GM18499 (cell line): Measurements from ENCODE around the gene DOCK1.

ENCODE experiments used
- ATAC-seq: cut with Tn5 transposase; IDR thresholded peaks from one replicate; pipeline ENCODE4 v1.9.1; 2021; ENCODE audit warnings: moderate number of reproducible peaks; ENCODE audit not compliant: insufficient read depth, unreplicated experiment

Gene DOCK1

DNA sequence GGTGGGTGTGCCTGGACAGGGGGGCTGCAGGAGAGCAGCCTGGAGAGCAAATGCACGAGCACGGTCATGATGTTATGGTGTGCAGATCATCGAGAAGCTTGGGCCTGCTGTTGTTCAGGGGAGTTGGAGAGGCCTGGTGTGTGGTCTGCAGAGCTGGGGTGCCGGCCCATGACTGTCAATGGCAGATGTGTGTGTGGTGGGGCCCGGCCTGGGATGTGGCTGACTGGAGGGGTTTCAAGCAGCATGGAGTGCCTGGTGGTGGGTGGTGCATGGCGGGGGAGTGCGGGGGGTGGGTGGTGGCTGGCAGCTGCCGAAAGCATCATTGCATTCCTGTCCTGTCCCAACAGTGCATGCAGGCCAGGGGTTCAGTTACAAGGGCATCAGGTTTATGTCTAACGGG is 122.6 kb downstream of the DOCK1 start:
- ATAC-seq = no peak

DNA sequence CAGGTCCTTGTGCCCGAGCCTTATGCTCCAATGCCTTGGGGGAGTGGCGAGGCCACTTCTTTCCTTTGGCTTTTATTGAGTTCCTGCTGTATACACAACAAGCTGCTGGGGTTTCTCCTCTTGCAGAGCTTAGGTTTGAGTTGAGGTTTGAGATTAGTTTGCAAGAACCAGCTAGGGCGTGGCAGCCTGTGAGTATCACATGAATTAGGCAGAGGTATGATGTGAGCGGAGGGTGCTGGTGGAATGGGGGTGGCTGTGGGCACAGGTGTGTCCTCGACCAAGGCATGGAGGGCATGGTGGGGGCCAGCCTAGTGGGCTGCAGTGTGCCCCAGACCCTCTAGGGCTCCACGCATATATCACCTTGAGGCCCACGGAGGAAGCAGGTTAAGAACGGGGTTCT is 123.3 kb downstream of the DOCK1 start:
- ATAC-seq = no peak

DNA sequence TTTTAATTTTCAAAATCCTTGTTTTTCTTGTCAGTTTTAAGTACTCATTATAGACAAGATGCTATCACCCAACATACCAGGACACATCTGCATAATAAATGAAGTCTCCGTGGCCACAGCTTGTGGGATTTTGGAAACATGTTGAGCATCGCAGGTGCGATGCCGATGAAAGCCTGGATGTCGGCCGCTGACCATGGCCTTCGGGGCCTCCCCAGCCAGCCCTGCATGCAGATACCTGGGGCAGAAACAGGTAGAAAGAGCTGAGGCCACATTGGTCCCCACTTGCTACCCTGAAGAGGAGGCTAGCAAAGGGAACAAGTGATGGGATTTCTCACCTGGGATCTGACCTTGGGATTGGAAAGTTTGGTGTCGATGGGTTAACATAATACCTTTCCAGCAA is 123.8 kb downstream of the DOCK1 start:
- no peak for ATAC-seq

DNA sequence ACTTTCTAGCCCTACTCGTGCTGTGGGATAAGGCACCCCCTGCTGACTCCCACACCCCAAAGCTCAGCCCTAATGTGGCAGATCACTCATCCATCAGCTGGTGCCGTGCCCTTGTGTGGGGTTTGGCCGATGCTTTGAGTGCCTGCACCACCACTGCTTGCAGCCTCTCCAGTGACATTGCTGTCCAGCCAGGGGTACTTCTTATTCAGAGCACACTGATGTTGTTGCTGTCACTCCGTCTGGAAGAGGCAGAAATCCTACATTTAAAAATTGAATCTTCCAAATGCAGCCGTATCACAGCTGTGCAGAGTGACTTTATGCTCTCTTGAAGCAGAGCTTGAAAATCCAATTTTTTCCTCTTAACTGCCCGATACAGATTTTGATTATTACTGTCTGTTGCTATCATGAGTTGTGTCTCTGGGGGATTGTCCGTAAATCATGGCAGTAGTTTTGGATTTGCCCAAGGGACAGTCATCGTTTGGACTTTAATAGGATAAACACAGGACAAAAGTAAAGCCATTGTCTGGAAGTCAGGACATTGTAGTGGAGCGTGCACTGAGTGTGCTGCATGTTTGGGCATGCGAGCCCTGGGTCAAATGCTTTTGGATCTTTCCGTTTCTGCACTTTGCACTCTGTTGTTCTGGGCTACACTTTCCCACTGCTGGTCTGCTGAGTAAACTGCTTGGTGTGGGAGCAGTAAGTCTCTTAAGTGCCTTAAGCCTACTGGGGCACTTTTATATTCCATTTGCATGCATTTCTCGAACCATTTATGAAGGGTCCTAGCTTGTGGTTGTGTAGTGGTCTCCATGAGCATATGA is 128.2 kb downstream of the DOCK1 start:
- no peak for ATAC-seq

DNA sequence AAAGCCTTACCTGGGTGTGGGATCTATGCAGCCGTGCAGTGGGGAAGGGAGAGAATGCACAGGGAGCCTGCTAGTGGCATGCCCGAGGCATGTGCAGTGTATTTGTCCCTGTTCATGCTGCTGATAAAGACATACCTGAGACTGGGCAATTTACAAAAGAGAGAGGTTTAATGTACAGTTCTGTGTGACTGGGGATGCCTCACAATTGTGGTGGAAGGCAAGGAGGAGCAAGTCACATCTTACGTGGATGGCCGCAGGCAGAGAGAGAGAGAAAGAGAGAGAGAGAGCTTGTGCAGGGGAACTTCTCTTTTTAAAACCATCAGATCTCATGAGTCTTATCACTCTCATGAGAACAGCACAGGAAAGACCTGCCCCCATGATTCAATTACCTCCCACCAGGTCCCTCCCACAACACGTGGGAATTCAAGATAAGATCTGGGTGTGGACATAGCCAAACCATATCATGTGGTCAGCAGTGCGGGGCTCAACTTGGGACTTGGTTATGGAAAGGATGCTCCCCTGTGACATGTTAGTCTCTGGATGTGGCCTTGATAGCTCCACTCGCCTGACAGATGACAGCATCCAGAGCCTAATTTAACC is 128.9 kb downstream of the DOCK1 start:
- no peak for ATAC-seq

DNA sequence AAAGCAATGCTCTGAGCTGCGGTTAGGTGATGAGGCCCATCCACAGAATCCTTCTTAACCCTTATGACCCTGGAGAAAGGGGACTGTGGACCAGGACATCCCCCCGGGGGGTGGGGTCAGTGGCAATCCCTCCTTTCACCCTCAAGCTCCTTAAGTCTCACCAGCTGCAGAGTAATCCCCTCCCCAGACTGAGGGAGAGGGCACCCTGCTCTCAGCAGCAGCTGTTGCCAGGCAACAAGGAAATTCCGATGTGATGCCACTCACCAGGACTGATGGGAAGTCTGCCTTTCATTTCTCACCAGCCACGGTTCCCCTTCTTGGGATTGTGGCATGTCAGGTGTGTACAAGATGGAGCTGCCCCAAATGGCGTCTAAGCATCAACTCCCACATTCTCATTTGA is 129.6 kb downstream of the DOCK1 start:
- no peak for ATAC-seq

DNA sequence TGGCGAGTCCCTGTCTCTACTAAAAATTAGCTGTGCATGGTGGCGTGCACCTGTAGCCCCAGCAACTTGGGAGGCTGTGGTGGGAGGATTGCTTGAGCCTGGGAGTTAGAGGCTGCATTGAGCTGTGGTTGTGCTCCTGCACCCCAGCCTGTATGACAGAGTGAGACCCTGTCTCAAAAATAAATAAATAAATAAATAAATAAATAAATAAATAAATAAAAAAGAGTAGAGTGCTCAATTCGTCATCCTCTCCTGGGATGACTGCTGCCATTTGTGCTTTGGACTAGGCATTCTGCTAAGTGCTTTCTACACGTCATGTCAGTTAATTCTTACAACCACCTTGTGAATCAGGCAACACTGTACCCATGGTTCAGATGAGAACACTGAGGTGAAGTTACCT is 130.6 kb downstream of the DOCK1 start:
- ATAC-seq = no peak

DNA sequence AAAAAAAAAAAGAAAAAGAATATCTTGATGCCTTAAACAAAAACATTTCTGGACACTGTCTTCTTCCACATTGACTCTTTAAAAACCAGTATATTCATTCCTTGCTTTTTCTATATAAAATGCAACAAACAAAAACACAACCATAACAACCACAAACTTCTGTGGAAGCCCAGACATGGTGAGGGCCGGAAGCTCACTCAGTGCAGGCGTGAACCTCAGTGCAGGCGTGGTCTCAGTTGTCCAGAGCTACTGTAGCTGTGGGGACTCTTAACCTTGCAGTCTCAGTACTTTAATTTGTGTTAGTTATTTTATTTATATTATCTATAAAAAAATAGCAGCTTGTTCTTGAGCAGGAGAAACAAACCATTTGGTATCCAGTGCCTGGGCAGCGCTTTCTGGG is 131.8 kb downstream of the DOCK1 start:
- ATAC-seq = no peak

DNA sequence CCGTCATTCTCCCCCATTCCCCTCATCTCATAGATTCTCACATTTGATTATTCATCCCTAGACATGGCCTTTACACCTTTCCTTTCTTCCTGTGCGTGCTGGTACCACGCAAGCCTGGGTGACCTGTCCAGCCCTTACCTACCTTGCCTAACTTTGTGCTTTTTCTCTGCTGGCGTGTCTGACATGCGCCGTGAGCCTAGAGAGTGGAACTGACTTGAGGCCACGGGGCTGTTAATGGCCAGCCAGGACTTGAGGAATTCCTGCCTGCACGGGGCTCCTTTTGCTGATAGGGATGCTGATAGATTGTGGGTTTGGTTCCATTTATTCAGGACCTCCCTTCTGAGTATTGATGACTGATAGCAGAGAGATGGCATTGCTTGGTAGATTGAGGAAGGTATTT is 134.2 kb downstream of the DOCK1 start:
- ATAC-seq = no peak

DNA sequence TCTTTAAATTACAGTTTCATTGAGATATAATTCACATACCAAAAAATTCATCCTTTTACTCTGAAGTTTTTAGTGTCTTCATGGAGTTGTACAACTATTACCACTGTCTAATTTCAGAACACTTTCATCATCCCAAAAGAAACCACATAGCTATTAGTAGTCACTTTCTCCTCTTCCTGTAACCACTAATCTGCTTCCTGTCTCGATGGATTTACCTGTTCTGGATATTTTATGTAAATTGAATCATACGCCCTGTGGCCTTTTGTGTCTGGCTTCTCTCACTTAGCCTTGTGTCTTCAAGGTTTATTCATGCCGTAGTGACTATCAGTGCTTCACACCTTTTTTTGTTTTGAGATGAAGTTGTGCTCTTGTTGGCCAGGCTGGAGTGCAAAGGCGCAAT is 135.5 kb downstream of the DOCK1 start:
- ATAC-seq = no peak

DNA sequence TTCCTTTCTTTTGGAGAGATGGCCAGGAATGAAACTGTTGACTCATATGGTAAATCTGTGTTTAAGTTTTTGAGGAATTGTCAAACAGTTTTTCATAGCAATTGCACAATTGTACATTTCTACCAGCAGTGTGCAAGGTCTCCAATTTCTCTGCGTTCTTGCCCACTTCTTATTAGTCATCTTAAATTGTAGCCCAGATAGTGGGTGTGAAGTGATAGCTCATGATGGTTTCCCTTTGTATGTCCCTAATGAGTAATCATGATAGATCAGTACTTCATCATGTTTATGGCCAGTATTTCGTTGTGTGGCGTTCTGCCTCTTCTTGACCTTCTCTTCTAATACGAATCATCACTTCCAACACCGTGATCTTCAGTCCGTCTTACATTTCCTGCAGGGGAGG is 136.3 kb downstream of the DOCK1 start:
- no peak for ATAC-seq

DNA sequence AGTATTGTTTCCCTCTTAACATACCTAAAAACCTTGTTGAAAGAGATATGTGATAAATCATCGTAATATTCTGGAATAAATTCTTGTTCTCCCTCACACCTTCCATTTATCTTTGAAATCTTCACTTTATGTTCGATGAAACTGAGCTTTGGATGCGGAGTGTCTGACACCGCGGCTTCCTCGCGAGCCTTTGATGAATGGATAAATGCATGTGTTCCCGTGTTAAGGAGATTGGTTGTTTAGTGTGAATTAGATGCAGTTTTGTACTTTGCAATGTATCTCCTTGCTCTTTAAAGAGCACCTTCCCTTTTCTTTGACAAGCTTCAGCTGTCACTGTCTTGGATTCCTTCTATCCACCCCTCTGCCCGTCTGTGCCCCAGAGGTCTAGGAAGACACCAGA is 138.1 kb downstream of the DOCK1 start:
- no peak for ATAC-seq

DNA sequence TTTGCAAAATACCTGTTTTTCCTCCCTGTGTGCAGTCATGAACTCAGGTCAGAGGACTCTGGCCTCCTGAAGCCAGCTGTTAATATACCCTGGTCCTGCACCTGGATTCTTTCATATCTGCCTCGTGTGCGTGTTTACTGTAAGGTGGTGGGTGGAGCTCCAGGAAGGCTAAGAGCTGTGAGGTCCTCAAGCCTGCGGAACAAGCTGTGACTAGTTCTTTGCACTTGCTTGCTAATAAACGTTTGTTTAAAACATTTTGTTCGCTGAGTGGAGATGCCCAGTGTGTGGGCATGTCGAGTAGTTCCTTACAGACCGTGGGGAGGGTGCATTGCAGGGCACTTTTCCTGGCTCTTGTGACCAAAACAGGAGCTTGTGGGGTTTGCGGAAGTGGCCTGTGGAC is 139.0 kb downstream of the DOCK1 start:
- no peak for ATAC-seq

DNA sequence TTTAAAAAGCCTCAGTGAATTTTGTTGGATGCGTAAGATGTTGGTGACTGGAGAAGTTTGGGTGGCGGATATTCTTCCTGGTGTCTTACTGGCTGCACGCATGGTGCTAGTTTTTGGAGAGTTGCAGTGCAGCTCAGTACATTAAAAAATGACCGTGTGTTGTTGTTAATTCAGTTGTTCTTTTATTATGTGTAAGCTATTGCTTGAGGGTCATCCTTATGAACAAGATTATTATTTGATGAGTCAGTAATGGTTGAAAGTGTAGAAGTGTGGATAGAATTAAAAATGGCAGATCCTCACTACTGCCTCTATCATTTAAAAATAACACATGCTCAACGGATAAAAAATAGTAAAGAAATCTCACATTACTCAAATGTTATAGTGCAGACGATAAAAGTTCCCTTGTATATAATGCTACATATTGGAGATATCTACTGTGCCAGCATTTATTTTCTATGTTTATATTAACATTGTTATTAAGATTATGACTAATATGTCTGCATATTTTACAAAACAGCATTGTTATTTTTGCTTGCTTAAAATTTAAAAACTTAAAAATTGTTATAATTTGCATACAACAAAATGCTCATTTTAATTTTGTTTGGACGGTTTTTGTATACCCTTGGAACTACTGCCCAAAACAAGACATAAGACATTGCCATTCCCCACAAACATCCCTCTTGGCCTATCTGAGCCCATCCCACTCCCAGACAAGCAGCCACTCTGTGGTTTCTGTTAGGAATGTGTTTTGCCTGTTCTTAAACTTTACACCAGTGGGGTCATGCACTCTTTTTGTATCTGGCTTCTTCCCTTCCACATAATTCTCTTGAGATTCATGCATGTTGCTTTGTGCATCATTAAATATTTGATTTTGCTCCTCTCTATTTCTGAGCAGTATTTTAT is 142.0 kb downstream of the DOCK1 start:
- ATAC-seq = no peak

DNA sequence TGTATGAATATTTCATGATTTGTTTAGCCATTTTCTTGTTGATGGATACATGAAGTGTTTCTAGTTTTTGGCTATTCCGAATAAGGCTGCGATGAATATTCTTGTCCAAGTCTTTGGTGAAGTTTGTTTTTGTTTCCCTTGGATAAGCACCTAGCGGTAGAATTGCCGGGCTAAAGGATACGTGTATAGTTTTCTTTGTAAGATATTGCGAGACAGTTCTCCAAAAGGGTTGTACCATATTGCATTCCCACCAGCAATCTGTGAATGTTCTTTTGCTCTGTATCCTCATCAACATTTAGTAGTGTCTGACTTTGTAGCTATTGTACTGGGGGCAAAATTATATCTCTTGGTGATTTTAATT is 142.6 kb downstream of the DOCK1 start:
- no peak for ATAC-seq

DNA sequence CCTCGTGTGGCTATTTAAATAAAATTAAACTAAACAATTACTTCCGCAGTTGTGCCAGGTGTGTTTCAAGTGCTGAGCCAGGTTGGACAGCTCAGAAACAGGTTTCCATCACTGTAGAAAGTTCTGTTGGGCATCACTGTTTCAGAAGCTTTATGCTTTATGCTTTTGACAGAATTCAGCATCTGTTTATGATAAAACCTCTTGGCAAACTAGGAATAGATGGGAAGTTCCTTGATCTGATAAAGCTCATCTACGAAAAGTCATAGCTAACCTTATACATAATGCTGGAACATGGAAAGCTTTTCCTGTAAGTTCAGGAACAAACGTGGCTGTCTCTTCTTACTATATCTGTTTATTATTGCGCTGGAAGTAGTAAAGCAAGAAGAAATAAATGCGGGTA is 143.4 kb downstream of the DOCK1 start:
- ATAC-seq = no peak

DNA sequence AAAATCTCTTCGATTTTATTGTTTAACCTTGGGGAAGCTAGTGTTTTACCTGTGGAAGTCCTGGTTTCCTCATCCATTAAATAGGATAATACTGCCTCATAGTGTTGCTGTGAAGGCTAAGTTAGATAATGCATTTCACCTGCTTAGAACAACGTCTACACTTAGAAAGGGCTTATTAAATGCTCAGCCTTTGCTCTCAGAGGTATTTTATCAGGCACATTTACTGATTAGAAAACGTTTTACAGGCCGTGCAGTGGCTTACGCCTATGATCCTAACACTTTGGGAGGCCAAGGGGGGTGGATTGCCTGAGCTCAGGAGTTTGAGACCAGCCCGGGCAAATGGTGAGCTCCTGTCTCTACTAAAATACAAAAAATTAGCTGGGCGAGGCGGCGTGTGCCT is 146.8 kb downstream of the DOCK1 start:
- ATAC-seq = no peak

DNA sequence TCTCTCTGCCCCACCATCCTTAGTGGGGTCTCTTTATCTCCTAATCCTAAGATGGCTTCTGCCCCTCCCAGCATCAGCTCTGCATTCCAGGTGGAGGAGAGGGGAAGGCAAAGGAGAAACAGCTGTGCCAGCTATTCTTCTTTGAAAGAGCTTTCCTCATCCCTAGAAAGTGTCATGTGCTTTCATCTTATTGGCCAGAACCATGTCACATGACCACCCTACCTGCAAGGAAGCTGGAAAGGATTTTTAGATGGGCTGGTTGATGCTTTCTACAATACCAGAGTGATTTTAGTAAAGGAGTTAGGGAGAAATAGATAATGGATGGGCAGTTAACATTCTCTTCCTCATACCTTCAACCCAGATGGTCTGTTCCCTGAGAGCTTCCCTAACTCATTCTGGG is 150.0 kb downstream of the DOCK1 start:
- no peak for ATAC-seq

DNA sequence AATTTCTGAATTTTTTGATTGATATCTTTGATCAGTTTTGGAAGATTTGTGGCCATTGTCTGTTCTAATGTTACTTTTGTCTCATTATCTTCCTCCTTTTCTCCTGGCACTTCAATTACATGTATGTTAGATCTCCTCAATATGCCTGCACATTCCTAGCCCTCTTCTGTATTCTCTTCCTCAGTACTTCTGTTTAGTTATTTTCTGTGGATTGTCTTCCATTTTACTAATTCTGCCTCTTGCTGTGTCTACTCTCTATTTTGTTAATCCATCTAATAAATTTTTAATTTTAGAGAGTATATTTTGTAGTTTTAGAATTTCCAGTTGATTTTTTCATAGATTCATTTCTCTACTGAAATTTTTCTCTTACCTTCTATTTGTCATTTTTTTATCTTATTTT is 154.1 kb downstream of the DOCK1 start:
- no peak for ATAC-seq

DNA sequence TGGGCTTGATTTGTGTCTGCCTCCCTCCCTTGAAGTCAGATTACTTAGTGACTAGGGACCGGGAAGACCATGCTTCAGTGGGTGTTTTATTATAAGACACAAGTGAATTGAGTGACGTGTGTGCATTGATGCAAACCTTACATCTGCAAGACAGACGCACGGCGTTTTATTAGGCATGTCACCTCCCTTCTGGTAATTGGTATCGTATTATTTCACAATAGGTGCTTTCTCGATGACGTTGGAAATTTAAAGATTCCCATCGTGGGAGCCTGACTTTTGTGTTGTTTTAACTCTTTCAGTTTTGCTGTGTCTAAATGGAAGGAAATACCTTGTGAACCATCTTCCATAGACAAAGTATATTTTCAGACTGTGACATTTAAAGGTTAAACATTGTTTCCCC is 158.5 kb downstream of the DOCK1 start:
- ATAC-seq = no peak

DNA sequence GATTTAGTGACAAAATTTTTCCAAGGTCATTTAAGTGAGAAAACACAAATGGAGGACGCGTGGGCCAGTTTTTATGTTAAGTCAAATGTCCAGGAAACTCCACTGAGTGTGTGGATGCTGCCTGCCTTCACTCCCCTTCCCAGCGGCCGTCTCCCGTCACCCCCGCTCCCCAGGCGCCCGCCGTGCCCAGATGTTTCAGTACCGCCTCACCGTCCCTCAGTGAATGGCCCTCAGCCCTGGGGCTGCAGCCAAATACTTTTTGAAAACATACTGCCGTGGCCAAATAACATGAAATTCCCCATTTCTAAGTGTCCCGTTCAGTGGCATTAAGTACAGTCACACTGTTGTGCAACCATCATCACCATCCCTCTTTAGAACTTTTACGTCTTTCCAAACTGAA is 159.2 kb downstream of the DOCK1 start:
- no peak for ATAC-seq
